ENCODE measurements around the gene GPI. TPM values are rescaled to one million over a fixed set of nuclear protein-coding genes. Genes with fewer than 3 reads are reported as not detected.

GPI gene
- polyA plus RNA-seq, 1 donor (not counting 4 experiments of a cell fraction or from before 2014, with no cell fraction given), result 123 TPM

GRCh38 chr19:34332027-34332760 lies 32.8 kb upstream of the GPI start:
- Histone ChIP-seq H3K4me1 (ENCODE audit: control insufficient read depth, extremely low read depth, insufficient read depth, low read length) (no peaks in the 10 kb centered on the region), H3K4me3 (ENCODE audit: control insufficient read depth in 2 of 3, extremely low read depth in 1 of 3, insufficient read depth in 2 of 3, low read depth in 1 of 3, low read length in 3 of 3) (no peak overlapping the region), H4K20me1 (ENCODE audit: control insufficient read depth, extremely low read depth, insufficient read depth, low read length) (no peaks in the 10 kb centered on the region), H3K36me3 (ENCODE audit: control insufficient read depth in 2 of 2, extremely low read depth in 1 of 2, insufficient read depth in 2 of 2, low read length in 2 of 2) (peaks cover 8 to 17% of the 10 kb centered on the region in 2 experiments), H3K79me2 (ENCODE audit: control insufficient read depth, insufficient read depth, low read length) (no peaks in the 10 kb centered on the region), H2AFZ (ENCODE audit: control insufficient read depth, low read length) (no peak overlapping the region), H3K27ac (ENCODE audit: control insufficient read depth, insufficient read depth, low read length) (no peak overlapping the region), H3K4me2 (ENCODE audit: control insufficient read depth, extremely low read depth, insufficient read depth, low read depth, low read length) (no peak overlapping the region), H3K27me3 (ENCODE audit: control insufficient read depth, extremely low read depth, insufficient read depth, low read length) (no peaks in the 10 kb centered on the region), H3K9me3 (ENCODE audit: control insufficient read depth, low read depth, low read length) (no peaks in the 10 kb centered on the region), H3K9me1 (ENCODE audit: control insufficient read depth, extremely low read depth, insufficient read depth, low read length) (no peaks in the 10 kb centered on the region), H3K9ac (ENCODE audit: control insufficient read depth, extremely low read depth, insufficient read depth, low read length) (no peak overlapping the region)
- dilution Hi-C loops (cut with MboI; ENCODE audit: extremely low pct_ligation_motif_present, low sequenced_read_pairs), result no loop called here
- FAIRE-seq (no peak), DNase-seq (ENCODE audit: low read depth, low spot score) (no peak)
- TF ChIP-seq CTCF (optimal IDR thresholded peaks at IDR 0.05 in 1 of 3, IDR thresholded peaks at IDR 0.05 in 1 of 3, conservative IDR thresholded peaks at IDR 0.05 in 1 of 3; ENCODE audit: extremely low read depth in 1 of 3, insufficient read depth in 2 of 3, low read length in 3 of 3) (no peak), EZH2 (IDR thresholded peaks at IDR 0.05; ENCODE audit: low read length) (no peak)

- H3K79me2 ChIP-seq (ENCODE audit: control insufficient read depth, insufficient read depth, low read length), result no peaks in the 10 kb centered on the region
- no peak for FAIRE-seq
- dilution Hi-C loops (cut with MboI; ENCODE audit: extremely low pct_ligation_motif_present, low sequenced_read_pairs), result no loop called here
These were observed 29.1 kb upstream of the GPI start for GRCh38 chr19:34335914-34336313.

More at GRCh38 chr19:34335914-34336313, 29.1 kb upstream of the GPI start:
- no peak for DNase-seq (ENCODE audit: low read depth, low spot score)
- no peak overlapping the region for H3K9ac ChIP-seq (ENCODE audit: control insufficient read depth, extremely low read depth, insufficient read depth, low read length)
- no peaks in the 10 kb centered on the region for H3K27me3 ChIP-seq (ENCODE audit: control insufficient read depth, extremely low read depth, insufficient read depth, low read length)
- no peaks in the 10 kb centered on the region for H4K20me1 ChIP-seq (ENCODE audit: control insufficient read depth, extremely low read depth, insufficient read depth, low read length)
- H3K9me1 ChIP-seq (ENCODE audit: control insufficient read depth, extremely low read depth, insufficient read depth, low read length), result no peaks in the 10 kb centered on the region
- H3K36me3 ChIP-seq (ENCODE audit: control insufficient read depth in 2 of 2, extremely low read depth in 1 of 2, insufficient read depth in 2 of 2, low read length in 2 of 2), result peaks cover 18% of the 10 kb centered on the region in 2 experiments
- no peak overlapping the region for H3K27ac ChIP-seq (ENCODE audit: control insufficient read depth, insufficient read depth, low read length)
- H3K4me2 ChIP-seq (ENCODE audit: control insufficient read depth, extremely low read depth, insufficient read depth, low read depth, low read length), result no peak overlapping the region
- no peaks in the 10 kb centered on the region for H3K9me3 ChIP-seq (ENCODE audit: control insufficient read depth, low read depth, low read length)
- H3K4me3 ChIP-seq (ENCODE audit: control insufficient read depth in 2 of 3, extremely low read depth in 1 of 3, insufficient read depth in 2 of 3, low read depth in 1 of 3, low read length in 3 of 3), result no peak overlapping the region
- no peak for TF ChIP-seq EZH2 (IDR thresholded peaks at IDR 0.05; ENCODE audit: low read length)
- no peak for TF ChIP-seq CTCF (optimal IDR thresholded peaks at IDR 0.05 in 1 of 3, IDR thresholded peaks at IDR 0.05 in 1 of 3, conservative IDR thresholded peaks at IDR 0.05 in 1 of 3; ENCODE audit: extremely low read depth in 1 of 3, insufficient read depth in 2 of 3, low read length in 3 of 3)
- no peaks in the 10 kb centered on the region for H3K4me1 ChIP-seq (ENCODE audit: control insufficient read depth, extremely low read depth, insufficient read depth, low read length)
- no peak overlapping the region for H2AFZ ChIP-seq (ENCODE audit: control insufficient read depth, low read length)
